GM12891 (cell line): ENCODE measurements around the gene ADGRV1.

Experiments used
- POLR2A ChIP-seq: IDR thresholded peaks from 2 replicates; pipeline ENCODE4 v1.6.1; 2011; ENCODE audit warnings: low read depth, low read length, control low read depth
- POLR2AphosphoS5 ChIP-seq: IDR thresholded peaks from 2 replicates; pipeline ENCODE4 v1.6.1; 2011; ENCODE audit warnings: low read depth, low read length, control low read depth
- SPI1 ChIP-seq: IDR thresholded peaks from 2 replicates; pipeline ENCODE4 v1.6.1; 2011; ENCODE audit warnings: low read depth, low read length, control low read depth

DNA sequence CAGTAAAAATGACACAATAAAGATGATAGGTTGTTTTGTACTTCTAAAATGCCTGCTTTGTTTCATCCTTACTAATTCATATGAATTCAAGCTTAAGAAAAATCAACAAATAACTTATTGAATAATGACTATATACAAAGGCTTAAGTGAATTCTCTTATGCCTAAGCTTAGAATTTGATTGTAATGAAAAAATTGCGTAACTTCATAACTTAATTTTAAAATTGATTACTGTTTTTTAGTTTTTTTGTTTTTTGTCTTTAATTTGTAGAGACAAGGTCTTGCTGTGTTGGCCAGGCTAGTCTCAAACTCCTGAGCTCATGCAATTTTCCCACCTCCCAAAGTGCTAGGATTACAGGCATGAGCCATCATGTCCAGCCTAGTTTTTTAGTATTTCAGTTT is 432.6 kb downstream of the ADGRV1 start:
- TF ChIP-seq POLR2A (no peak), POLR2AphosphoS5 (no peak), SPI1 (no peak)
